GM21528 (cell line): Measurements from ENCODE around the gene EDEM3.
A peak's percentile ranks its signal among the peaks of the same experiment; 100 is the strongest.
"Not testable (repeated sequence)": the region's sequence is repeated elsewhere in the genome, so short reads cannot be mapped to it uniquely, and the experiment has no call there.

Experiments used
- ATAC-seq: cut with Tn5 transposase; IDR thresholded peaks from one replicate; pipeline ENCODE4 v1.9.1; 2021; ENCODE audit warnings: mild to moderate bottlenecking, moderate library complexity; ENCODE audit not compliant: unreplicated experiment, low FRiP score

EDEM3 gene

GRCh38 chr1:184740344-184740743 lies 14.3 kb downstream of the EDEM3 start:
- ATAC-seq, result no peak

GRCh38 chr1:184739796-184740195 lies 14.9 kb downstream of the EDEM3 start:
- ATAC-seq, result no peak

GRCh38 chr1:184739070-184739469 lies 15.6 kb downstream of the EDEM3 start:
- ATAC-seq, result no peak

- peak; percentile 77 for ATAC-seq
Observed at GRCh38 chr1:184734980-184735379, 19.7 kb downstream of the EDEM3 start.

- ATAC-seq, result no peak
Observed at GRCh38 chr1:184724843-184725242, 29.8 kb downstream of the EDEM3 start.

GRCh38 chr1:184716158-184716557 lies 38.5 kb downstream of the EDEM3 start:
- ATAC-seq, result no peak

GRCh38 chr1:184709418-184709817 lies 45.2 kb downstream of the EDEM3 start:
- no peak for ATAC-seq

- no peak for ATAC-seq
Observed at GRCh38 chr1:184708084-184708676, 46.5 kb downstream of the EDEM3 start.

GRCh38 chr1:184705271-184705670 lies 49.4 kb downstream of the EDEM3 start:
- ATAC-seq, result no peak

- ATAC-seq, result no peak
Observed at GRCh38 chr1:184701816-184702215, 52.8 kb downstream of the EDEM3 start.

- no peak for ATAC-seq
Observed at GRCh38 chr1:184698969-184699368, 55.7 kb downstream of the EDEM3 start.

GRCh38 chr1:184698016-184698415 lies 56.6 kb downstream of the EDEM3 start:
- no peak for ATAC-seq

- no peak for ATAC-seq
Observed at GRCh38 chr1:184696403-184696802, 58.3 kb downstream of the EDEM3 start.

- no peak for ATAC-seq
Observed at GRCh38 chr1:184695023-184695422, 59.6 kb downstream of the EDEM3 start.

- ATAC-seq, result no peak
Observed at GRCh38 chr1:184693011-184693410, 61.6 kb downstream of the EDEM3 start.

- ATAC-seq, result no peak
Observed at GRCh38 chr1:184691719-184692324, 62.8 kb downstream of the EDEM3 start.

GRCh38 chr1:184686540-184686939 lies 68.1 kb downstream of the EDEM3 start:
- no peak for ATAC-seq

GRCh38 chr1:184685116-184685515 lies 69.5 kb downstream of the EDEM3 start:
- ATAC-seq, result peak; percentile 65

GRCh38 chr1:184684285-184685074 lies 70.2 kb downstream of the EDEM3 start:
- no peak for ATAC-seq

- ATAC-seq, result no peak
Observed at GRCh38 chr1:184682956-184683355, 71.7 kb downstream of the EDEM3 start.

- ATAC-seq, result not testable (repeated sequence)
Observed at GRCh38 chr1:184680611-184681225, 73.9 kb downstream of the EDEM3 start.
